Measurements from ENCODE around the gene SEMA3G.

The SEMA3G gene

GRCh38 chr3:52479037-52479876 is 34.4 kb upstream of the SEMA3G start:
- DNase-seq: no peak

GRCh38 chr3:52477796-52478095 is 32.8 kb upstream of the SEMA3G start:
- DNase-seq: no peak

- DNase-seq: no peak
Observed at GRCh38 chr3:52477076-52477795, 32.3 kb upstream of the SEMA3G start.

- no peak for DNase-seq
Observed at GRCh38 chr3:52473026-52473425, 28.1 kb upstream of the SEMA3G start.

- DNase-seq: no peak
Observed at GRCh38 chr3:52472239-52473000, 27.5 kb upstream of the SEMA3G start.

GRCh38 chr3:52471371-52472238 is 26.7 kb upstream of the SEMA3G start:
- no peak for DNase-seq

GRCh38 chr3:52470920-52471319 is 26.0 kb upstream of the SEMA3G start:
- DNase-seq: no peak

GRCh38 chr3:52469001-52469400 is 24.1 kb upstream of the SEMA3G start:
- no peak for DNase-seq

GRCh38 chr3:52468336-52468735 is 23.4 kb upstream of the SEMA3G start:
- no peak for DNase-seq

- no peak for DNase-seq
Observed at GRCh38 chr3:52463416-52463815, 18.5 kb upstream of the SEMA3G start.

GRCh38 chr3:52461874-52462273 is 17.0 kb upstream of the SEMA3G start:
- no peak for DNase-seq

- no peak for DNase-seq
Observed at GRCh38 chr3:52458770-52459545, 14.1 kb upstream of the SEMA3G start.

GRCh38 chr3:52458031-52458760 is 13.3 kb upstream of the SEMA3G start:
- DNase-seq: no peak

GRCh38 chr3:52456800-52457183 is 11.9 kb upstream of the SEMA3G start:
- DNase-seq: no peak

GRCh38 chr3:52456169-52456799 is 11.4 kb upstream of the SEMA3G start:
- no peak for DNase-seq

GRCh38 chr3:52455283-52456168 is 10.6 kb upstream of the SEMA3G start, which contains the start of gene NISCH:
Gene NISCH (plus strand): TSS chr3:52455604. CDS start chr3:52455642, 38 bp downstream.
- DNase-seq: peak; percentile 97

- DNase-seq: no peak
Observed at GRCh38 chr3:52454938-52455282, 10.0 kb upstream of the SEMA3G start.

GRCh38 chr3:52454250-52454937 is 9.5 kb upstream of the SEMA3G start:
- no peak for DNase-seq

All from activated CD4-positive, alpha-beta T cell treated with anti-CD3 and anti-CD28 coated beads, Interleukin-2, amount 50 U/mL, for 1 hour (primary cell).